GM18873 (cell line): Measurements from ENCODE around the gene C20orf173.
"Not testable (repeated sequence)": the region's sequence is repeated elsewhere in the genome, so short reads cannot be mapped to it uniquely, and the experiment has no call there.

Experiments
- ATAC-seq: cut with Tn5 transposase; IDR thresholded peaks from one replicate; pipeline ENCODE4 v1.9.1; 2021; ENCODE audit warnings: mild to moderate bottlenecking, moderate library complexity, moderate number of reproducible peaks; ENCODE audit not compliant: unreplicated experiment, low FRiP score

The C20orf173 gene

DNA sequence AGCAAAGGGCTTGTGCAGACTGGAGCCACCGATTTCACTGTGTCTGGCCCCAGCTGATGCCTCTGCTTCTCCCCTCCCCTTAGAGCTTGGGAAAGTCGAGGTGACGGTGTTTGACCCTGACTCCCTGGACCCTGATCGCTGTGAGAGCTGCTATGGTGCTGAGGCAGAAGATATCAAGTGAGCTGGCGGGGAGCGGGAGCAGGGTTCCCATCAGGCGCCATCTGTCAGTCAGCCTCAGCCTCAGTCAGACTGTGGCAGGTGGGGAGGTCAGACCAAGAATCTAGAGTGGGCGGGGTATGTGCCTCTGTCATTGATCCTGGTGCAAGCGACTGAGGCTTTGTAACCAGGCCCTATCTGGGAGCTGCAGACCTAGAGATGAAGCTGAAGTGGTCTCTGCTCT lies 17.9 kb upstream of the C20orf173 start:
- ATAC-seq: no peak

DNA sequence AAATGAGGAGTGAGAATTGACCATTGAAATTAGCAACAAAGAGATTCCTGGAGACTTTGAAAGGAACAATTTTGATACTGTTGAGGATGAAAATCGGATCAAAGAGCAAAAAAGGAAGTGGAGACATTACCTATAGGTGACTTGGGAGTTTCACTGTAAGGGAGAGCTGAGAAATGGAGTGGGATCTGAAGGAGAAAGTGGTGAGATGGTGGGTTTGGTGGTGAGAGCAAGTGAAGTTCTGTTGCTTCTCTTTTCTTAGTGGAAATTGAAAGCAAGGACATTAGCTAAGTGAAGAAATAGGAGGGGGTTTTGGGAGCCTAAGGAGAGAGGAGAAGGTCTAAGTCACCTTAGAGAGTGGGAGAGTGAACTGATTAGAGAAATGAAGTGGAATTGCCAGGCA lies 16.7 kb upstream of the C20orf173 start:
- ATAC-seq: no peak

DNA sequence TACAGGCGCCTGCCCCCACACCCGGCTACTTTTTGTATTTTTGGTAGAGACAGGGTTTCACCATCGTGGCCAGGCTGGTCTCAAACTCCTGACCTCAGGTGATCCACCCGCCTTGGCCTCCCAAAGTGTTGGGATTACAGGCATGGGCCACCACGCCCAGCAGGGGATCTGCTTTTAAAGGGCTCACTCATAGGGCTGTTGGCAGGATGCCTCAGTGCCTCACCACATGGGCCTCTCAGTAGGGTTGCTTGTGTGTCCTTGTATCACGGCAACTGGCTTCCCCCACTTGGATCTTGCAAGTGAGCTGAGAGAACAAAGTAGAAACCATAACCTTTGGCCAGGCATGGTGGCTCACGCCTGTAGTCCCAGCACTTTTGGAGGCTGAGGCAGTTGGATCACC lies 15.5 kb upstream of the C20orf173 start:
- ATAC-seq: not testable (repeated sequence)

DNA sequence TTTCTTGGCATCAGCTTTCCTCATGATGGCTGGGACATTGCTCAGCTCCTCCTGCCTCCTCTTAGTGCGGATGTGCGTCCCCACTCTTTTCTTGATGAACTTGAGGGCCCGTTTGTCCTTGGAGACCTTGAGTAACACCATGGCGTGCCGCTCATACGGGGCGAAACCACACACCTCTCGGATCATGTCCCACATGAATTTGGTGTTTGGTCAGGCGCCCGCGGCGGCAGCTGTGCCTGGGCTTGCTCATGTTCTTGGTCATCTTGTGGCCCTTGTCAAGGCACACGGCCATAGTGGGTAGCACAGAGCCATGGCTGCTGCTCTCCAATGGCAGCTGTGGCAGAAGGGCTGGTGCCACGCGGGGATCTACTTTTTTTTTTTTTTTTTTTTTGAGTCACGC lies 15.0 kb upstream of the C20orf173 start:
- ATAC-seq: no peak

DNA sequence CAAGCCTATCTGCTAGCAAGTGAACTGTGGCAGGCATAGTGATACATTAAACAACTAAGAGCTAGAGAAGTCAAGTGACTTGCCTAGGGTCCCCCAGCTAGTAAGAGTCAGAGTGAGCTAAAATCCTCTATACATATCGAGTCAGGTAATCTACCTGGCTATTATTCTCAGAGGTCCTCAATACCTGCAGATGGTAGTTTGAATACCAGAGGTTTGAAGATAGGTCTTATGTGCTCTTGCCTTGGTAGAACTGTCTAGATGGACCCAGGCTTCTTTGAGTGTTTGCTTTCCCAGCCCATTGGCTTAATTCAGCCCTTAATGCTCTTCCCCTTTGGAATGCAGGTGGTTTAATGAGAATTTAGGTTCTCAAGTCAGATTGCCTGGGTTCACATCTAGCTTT lies 13.5 kb upstream of the C20orf173 start:
- ATAC-seq: no peak

DNA sequence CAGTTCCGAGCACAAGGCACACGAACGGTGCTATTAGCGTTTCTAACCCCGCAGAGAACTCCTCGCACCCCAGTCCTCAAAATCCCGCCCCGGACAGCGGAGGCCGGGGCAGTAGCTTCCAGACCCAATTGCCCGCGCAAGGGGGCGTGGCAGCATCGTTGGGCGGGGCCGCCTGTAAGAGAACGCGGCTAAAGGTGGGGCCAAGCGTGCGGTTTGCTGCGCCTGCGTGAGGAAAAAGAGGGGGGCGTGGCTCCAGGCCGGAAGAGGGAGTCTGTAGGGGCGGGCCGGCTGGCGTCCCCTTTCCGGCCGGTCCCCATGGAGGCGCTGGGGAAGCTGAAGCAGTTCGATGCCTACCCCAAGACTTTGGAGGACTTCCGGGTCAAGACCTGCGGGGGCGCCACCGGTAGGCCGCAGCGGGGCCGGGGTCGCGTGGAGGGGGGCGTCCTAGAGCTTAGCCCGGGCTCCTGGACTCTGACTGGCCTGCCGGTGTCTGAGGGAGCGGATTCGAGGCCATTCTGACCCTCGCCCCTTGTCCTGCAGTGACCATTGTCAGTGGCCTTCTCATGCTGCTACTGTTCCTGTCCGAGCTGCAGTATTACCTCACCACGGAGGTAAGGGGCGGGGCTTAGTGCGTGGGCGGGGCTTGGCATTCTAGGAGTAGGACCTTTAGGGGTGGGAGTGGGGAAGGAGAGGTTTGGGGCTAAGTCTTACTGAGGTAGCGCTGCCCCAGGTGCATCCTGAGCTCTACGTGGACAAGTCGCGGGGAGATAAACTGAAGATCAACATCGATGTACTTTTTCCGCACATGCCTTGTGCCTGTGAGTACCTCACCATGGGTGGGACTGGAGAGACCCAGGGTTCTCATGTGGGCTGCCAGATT lies 12.6 kb upstream of the C20orf173 start, which contains the start of gene ERGIC3:
TSS of gene ERGIC3 (plus strand) at position 296 of the 880 bp plus-strand sequence. CDS start at position 316, 20 bp downstream.
- ATAC-seq: peak; percentile 74

DNA sequence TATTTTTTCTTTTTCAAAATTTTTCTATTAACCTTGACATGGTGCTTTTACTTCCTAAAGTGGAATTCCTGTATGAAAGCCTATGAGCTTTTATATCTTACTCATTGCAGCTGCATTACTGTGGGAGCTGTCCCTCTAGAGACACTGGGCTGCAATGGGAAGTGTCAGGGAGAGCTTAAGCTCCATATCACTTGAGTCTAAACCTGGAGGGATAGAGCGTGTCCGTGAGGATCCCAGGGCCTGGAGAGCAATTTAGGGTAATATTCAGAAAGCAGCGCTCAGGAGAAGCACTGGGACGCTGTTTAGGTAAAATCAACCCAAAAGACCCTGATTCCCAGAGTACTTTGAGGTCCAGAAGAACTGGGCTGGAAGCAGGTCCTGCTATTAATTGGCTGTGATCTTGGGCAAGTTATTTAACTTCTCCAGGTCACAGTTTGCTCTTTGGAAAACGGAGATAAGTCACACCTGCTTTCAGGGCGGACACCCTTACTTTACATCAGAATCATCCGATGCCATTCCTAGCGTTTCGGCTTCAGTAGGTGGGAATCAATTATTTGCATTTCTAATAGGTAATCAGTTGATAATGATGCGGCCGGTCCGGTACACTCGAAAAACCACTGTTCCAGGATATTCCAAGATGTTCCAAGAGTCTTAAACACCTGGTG lies 11.8 kb upstream of the C20orf173 start:
- no peak for ATAC-seq

DNA sequence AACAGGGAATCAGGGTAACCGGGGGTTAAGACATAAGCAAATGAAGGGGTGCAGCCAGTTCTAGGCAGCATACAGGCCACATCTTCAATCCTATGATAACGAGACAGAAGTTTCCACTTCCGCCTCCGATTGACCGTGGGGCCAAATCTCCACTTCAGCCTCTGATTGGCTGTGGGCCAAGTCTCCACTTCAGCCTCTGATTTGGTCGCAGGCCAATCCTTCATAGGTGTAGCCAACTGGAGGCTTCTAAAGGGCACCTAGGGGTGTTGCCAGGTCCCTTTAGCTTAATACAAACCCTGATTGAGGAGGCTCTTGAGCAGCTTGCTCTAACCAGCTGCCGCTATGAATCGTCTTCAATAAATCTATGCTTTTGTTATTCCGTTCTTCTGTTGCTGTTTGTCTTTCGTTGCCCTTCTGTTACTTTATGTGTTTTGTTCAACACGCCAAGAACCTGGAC lies 10.3 kb upstream of the C20orf173 start:
- ATAC-seq: no peak

DNA sequence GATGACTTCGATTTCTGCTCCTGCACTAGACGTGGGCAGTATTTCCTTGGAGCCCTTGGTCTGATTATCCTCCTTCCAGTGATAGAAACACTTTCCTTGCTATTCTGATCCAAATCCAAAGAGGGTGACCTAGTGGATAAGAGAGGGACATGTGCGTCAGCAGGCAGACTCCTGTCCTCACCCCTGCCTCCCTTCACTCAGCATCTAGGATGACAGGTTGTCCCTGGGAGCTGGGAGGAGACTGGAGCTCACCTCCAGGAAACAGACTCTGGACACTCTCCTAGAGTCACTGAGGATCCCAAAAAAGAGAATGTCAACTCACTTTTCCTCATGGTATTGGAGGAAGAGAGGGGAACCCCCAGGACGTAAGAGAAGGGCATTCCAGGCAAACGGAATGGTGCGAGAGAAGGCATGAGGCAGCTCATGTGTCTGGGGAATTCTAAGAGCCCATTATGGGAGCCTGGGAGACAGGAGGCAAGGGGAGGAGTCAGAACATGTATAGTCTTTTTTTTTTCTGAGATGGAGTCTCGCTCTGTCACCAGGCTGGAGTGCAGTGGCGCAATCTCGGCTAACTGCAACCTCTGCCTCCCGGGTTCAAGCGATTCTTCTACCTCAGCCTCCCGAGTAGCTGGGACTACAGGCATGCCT lies 2.2 kb downstream of the C20orf173 start:
- ATAC-seq: no peak

DNA sequence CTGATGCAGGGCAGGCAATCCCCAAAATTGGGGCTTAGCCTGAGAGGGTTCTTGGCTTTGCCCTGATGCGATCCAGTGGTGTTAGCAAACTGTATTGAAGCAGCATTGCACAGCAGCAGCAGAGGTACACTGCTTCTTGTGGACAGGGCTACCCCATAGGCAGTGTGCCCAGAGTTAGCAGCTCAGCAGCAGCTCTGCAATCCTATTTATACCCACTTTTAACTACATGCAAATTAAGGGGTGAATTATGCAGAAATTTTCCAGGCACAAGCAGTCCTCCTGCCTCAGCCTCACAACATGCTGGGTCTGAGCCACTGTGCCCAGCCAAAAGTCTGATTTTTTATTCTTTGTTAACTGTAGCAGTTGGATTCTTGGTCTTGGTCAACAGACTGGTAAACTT lies 3.8 kb downstream of the C20orf173 start:
- ATAC-seq: no peak

DNA sequence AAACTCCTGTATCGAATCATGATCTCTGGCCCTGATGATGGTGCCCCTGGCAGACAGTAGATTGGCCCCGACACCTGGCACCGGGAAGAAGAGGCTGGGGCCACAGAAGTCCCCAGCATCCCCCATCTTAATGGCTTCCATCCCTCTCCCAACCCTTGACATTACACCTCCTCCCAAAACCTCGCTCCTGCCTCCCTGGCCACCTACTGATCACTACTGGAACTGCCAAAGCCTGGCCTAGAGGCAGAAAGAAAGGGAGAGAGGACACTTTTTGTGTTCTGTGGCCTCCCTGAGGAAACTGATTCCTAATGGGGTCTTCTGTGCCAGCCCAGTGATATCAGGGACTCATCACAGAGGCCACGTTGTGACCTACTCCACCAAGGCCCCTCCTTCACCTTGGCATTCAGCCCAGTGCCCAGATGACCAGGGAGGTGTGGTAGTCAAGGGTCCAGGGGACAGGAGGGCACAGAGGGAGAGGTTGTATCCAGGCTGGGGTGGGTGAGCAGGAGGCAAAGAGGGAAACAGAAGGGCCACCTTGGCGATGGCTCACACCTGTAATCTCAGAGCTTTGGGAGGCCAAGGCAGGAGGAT lies 6.1 kb downstream of the C20orf173 start:
- ATAC-seq: no peak

DNA sequence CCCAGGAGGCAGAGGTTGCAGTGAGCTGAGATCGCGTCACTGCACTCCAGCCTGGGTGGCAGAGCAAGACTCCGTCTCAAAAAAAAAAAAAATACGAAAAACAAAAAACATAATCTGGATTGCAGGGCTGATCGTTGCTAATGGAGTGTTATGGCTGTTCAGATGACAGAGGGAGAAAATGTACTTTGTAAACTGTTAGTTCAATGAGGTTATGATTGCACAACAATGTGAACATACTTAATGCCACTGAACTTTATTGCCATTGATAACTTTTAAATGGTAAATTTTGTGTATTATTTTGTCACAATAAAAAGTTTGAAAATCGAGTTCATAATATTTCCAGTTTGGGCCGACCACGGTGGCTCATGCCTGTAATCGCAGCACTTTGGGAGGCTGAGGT lies 10.5 kb downstream of the C20orf173 start:
- no peak for ATAC-seq

DNA sequence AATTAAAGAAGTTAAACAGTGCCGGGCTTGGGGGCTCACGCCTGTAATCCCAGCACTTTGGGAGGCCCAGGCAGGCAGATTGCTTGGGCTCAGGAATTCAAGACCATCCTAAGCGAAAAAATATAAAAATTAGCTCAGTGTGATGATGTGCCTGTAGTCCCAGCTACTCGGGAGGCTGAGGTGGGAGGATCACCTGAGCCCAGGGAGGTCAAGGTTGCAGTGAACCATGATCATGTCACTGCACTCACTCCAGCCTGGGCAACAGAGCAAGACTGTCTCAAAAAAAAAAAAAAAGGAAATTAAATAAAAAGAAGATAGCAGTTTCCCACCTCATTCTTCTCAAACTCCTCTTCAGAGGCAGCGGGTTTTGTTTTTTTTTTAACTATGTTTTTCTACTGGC lies 11.7 kb downstream of the C20orf173 start:
- ATAC-seq: not testable (repeated sequence)

DNA sequence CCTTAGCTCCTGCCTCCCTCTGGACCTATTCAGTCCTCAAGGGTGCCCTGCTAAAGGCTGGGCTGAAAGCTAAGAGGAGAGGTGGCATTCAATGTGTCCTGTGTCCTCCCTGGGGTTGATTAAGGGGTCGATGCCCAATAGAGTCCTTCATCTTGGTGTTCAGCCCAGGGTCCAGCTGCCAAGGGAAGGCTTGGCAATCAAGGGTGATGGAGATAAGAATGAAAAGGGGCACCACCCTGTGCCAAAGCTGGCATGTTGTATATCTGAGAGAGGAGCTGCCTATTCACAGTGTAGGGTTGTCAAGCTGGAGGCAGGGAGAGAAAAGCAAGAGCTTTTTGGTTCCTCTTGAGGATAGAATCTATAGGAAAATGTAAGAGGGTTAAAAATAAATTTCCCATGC lies 12.3 kb downstream of the C20orf173 start:
- ATAC-seq: no peak

DNA sequence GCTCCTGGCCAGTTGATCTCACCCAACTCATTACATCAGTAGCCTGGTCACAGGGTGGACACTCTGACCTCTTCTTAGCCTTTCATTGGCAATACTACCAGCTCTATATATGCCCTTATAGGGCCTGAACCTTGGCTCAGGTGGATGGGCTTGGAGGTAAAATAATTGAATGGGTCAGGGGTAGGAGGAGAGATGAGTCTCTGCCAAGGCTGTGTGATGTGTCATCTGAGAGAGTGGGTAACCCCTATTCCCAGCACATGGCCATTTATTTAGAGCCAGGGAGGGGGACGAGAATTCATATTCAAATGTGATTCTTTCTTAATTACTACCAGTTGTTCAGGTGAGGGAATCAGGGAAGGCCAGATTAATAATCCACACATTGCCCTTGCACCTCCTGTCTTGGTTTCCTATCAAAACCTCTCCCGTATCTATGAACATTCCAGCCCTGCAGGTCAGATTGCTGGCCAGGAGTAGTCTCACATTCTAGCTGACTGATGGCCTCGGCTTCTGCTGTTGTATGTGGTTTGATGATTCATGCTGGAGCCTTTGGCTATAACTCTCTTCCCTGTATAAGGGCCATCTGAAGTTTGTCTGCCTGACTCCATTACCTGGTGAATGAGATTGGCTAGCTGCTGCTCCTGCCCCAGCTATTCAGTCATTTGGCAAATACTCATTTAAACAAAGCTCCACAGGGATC lies 13.4 kb downstream of the C20orf173 start:
- ATAC-seq: no peak

DNA sequence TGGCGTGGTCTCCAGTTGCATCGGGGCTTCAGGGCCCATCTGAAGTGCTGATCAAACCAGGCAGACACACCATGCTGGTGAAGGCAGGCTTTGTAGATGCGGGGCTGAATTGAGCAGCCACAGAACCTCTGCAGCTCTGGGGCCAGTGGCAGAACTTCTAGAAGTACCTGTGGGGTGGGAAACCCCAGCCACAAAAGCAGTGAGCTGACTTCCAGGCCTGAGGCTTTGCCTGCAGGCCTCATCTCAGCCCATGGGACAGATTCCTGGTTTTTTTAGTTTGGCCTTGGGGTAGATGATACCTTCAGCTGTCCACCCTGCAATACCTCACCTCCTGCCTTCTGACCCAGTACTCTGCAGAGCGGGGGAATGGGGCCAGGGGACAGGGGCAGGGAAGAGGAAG lies 14.1 kb downstream of the C20orf173 start:
- no peak for ATAC-seq

DNA sequence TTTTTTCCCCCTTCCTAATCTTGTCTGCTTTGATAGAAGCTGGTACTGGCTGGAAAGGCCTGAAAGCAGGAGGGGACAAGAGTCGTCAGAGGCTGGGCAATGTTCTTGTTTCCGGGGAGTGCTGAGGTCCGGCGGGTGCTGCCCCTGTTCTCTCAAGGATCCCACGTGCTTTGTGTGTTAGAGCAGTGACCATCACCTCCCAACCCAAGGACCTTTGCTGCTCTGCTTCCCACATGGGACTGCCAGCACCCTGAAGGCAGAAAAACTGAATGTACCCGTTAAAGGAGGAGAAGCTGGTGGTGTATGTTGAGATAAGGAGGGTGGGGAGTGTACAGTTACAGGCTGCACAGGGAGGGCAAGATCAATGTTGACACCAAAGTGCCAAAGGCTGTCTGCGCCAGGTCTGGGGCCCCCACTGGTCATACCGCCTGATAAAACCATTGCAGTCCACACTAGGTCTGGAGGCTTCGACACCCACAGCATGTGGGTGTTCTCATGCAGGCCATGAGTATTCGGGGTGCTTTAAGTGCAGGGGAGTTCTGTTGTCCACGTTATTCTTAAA lies 15.0 kb downstream of the C20orf173 start:
- ATAC-seq: no peak

DNA sequence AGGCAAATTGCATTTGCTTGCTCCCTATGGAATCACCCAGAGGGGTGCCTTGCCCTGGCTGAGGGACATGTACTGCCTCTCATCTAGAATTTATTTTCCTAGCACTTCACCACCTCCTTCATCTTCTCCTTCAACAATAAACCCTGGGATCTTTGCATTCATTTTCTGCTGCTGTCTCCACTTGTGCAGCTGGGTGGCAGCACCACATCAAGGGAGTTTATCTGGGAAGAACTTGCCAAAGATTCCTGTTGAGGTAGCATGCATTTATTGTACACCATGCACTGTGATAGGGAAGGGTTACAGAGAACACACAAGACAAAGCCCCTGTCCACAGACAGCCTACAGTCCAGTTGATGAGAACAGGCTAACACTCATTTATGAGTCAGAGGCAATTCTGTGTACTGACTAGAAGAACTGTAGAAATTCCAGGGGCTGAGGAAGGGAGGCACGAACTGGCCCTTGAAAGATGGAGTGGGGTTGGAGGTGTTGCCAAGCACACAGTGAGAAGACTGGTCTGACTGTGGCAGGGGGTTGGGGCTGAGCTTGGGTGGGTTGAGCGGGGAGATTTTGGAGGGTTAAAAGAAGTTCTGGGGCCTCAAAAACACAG lies 17.5 kb downstream of the C20orf173 start:
- no peak for ATAC-seq

DNA sequence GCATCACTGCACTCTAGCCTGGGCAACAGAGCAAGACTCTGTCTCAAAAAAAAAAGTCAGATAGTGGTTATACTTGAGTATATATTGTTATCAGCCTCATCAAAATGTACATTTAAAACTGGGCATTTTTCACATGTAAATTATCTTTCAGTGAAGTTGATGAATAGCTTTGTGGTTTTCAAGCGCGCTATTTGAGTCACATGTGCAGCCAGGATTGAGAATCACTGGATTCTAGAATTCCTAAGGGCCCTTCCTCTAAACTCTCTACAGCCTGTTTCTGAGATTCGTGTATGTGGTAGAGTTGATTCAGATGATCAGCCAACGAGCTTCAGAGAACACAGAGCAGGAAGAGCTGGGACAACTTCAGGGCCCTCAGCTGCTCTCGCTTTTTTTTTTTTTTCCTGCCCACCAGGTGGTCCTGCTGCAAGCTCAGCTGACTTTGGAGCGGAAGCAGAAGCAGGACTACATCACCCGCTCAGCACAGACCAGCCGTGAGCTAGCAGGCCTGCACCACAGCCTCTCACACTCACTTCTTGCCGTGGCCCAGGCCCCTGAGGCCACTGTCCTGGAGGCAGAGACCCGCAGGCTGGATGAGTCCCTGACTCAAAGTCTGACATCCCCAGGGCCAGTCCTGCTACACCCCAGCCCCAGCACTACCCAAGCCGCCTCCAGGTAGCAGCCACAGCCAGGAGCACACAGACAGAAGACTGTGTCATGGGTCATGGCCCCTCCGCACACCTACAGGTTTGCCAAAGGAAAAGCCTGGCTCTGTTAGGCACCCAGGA lies 18.3 kb downstream of the C20orf173 start:
- ATAC-seq: no peak
